Endodermal cell (in vitro differentiated cells): ENCODE results near the gene LAMA4. TPM values are rescaled to one million over a fixed set of nuclear protein-coding genes. Genes with fewer than 3 reads are reported as not detected.

Source experiments
- DNase-seq: peaks from one replicate; pipeline ENCODE4 v3.0.0-alpha.2; 2017
- H3K27ac ChIP-seq: 2 replicates; pipeline ENCODE4 v1.5.1; 2013; ENCODE audit warnings: mild to moderate bottlenecking, low read depth, low read length, moderate library complexity
- H3K27me3 ChIP-seq: 2 replicates; pipeline ENCODE4 v1.6.1; 2013; ENCODE audit warnings: mild to moderate bottlenecking, low read length, moderate library complexity; ENCODE audit not compliant: insufficient read depth, control insufficient read depth, poor library complexity, severe bottlenecking
- H3K36me3 ChIP-seq: 2 replicates; pipeline ENCODE4 v1.7.0; 2013; ENCODE audit warnings: mild to moderate bottlenecking, low read length, moderate library complexity; ENCODE audit not compliant: control insufficient read depth, insufficient read depth
- H3K4me1 ChIP-seq: one replicate; pipeline ENCODE4 v1.7.0; 2013; ENCODE audit warnings: low read length; ENCODE audit not compliant: control insufficient read depth, insufficient read depth
- H3K4me3 ChIP-seq: 2 replicates; pipeline ENCODE4 v1.5.1; 2013; ENCODE audit warnings: mild to moderate bottlenecking, low read length, moderate library complexity
- H3K9ac ChIP-seq: 2 replicates; pipeline ENCODE4 v1.6.1; 2013; ENCODE audit warnings: mild to moderate bottlenecking, low read length, moderate library complexity; ENCODE audit not compliant: poor library complexity, severe bottlenecking; ENCODE audit errors: extremely low read depth
- H3K9me3 ChIP-seq: 2 replicates; pipeline ENCODE4 v1.6.1; 2013; ENCODE audit warnings: mild to moderate bottlenecking, low read length, moderate library complexity; ENCODE audit not compliant: control insufficient read depth
- H3K27ac Mint-ChIP-seq: 2 replicates; pipeline ENCODE4 v1.8.0; 2020; ENCODE audit warnings: mixed read lengths
- H3K27me3 Mint-ChIP-seq: 2 replicates; pipeline ENCODE4 v1.8.0; 2021; ENCODE audit warnings: mild to moderate bottlenecking, mixed read lengths; ENCODE audit not compliant: insufficient read depth
- H3K36me3 Mint-ChIP-seq: 2 replicates; pipeline ENCODE4 v1.8.0; 2020; ENCODE audit warnings: low read depth, mixed read lengths
- H3K4me1 Mint-ChIP-seq: 2 replicates; pipeline ENCODE4 v1.8.0; 2020; ENCODE audit warnings: mixed read lengths
- H3K4me3 Mint-ChIP-seq: 2 replicates; pipeline ENCODE4 v1.8.0; 2020; ENCODE audit warnings: mild to moderate bottlenecking, moderate library complexity, mixed read lengths
- H3K9me3 Mint-ChIP-seq: 2 replicates; pipeline ENCODE4 v1.8.0; 2020; ENCODE audit warnings: mild to moderate bottlenecking, mixed read lengths
- WGBS, 2 experiments: methylation state at CpG; one replicate each; pipeline versions ENCODE4 v1.1.5 to v1.1.7; 2013; ENCODE audit warnings: missing lambda C conversion rate in 2 of 2, mixed read lengths in 1 of 2; ENCODE audit not compliant: insufficient coverage in 1 of 2, insufficient read length in 1 of 2; 5-methylcytosine and 5-hydroxymethylcytosine counted together
- total RNA-seq, 2 donors: library from RNA; stranded (reverse); fragmentation: NEBNext Ultra II Directional in 1 of 2; extraction: Animal tissue kit (Norgen Biotek cat#: 25700) in 1 of 2; gene quantifications; 2 replicates in 1 of 2; 3 replicates in 1 of 2; pipeline ENCODE4 v1.2.1, GENCODE V29; 2021
- TF ChIP-seq, protein P1 (sequence below): fragments of 200-600 bp; sonication (generic); conservative IDR thresholded peaks from 2 replicates; pipeline ENCODE4 v1.5.0; 2021; ENCODE audit warnings: antibody characterized with exemption, mild to moderate bottlenecking

Gene LAMA4
- total RNA-seq, 2 donors from 2014 or later: 0.24 to 3.7 TPM

DNA sequence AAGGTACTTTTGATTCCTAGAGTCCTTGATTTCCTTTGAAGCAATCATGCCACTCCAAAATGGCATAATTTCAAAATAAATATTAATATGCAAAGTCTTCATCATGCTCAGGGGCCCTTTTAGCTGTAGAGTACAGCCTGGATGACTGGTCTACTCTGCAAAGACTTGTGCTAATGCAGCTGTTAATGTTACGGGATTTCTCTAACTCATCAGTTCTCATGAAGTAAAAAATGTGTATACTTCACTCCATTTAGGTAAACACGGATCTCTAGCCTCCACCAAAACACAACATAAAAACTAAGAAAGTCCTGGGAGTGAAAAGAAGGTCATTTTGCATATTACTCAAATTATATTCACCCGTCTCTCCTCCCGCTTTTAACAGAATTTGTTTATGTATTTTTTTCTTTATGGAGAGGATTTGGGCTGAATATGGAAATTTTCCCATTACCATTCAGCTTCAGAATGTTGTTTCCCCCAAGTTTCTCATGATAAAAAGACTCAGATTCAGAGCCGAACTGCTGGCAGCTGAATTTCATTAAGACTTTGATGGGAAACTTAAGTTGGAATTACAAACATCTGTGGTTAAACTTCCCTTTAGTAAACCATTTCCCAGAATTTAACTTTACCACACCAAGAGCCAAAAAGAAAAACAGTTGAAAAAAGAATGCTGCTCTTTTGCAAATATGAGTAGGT, 8.7 kb downstream of the LAMA4 start:
- peaks cover 19% of the 10 kb centered on the region for H3K4me1 Mint-ChIP-seq
- no peak overlapping the region for H3K27ac Mint-ChIP-seq
- peaks cover 4% of the 10 kb centered on the region for H3K9me3 Mint-ChIP-seq
- H3K4me1 ChIP-seq: no peaks in the 10 kb centered on the region
- no peak for DNase-seq
- H3K27me3 Mint-ChIP-seq: peaks cover 40% of the 10 kb centered on the region
- H3K9ac ChIP-seq: no peak overlapping the region
- H3K36me3 ChIP-seq: no peaks in the 10 kb centered on the region
- H3K27me3 ChIP-seq: no peaks in the 10 kb centered on the region
- H3K4me3 ChIP-seq: no peak overlapping the region
- TF ChIP-seq, protein P1, sequence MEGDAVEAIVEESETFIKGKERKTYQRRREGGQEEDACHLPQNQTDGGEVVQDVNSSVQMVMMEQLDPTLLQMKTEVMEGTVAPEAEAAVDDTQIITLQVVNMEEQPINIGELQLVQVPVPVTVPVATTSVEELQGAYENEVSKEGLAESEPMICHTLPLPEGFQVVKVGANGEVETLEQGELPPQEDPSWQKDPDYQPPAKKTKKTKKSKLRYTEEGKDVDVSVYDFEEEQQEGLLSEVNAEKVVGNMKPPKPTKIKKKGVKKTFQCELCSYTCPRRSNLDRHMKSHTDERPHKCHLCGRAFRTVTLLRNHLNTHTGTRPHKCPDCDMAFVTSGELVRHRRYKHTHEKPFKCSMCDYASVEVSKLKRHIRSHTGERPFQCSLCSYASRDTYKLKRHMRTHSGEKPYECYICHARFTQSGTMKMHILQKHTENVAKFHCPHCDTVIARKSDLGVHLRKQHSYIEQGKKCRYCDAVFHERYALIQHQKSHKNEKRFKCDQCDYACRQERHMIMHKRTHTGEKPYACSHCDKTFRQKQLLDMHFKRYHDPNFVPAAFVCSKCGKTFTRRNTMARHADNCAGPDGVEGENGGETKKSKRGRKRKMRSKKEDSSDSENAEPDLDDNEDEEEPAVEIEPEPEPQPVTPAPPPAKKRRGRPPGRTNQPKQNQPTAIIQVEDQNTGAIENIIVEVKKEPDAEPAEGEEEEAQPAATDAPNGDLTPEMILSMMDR: no peak
- no peaks in the 10 kb centered on the region for H3K9me3 ChIP-seq
- no peak overlapping the region for H3K27ac ChIP-seq
- WGBS, 2 experiments: 77 to 87% methylated on average over 3 of the region's 5 CpGs
- H3K36me3 Mint-ChIP-seq: no peaks in the 10 kb centered on the region
- no peak overlapping the region for H3K4me3 Mint-ChIP-seq

DNA sequence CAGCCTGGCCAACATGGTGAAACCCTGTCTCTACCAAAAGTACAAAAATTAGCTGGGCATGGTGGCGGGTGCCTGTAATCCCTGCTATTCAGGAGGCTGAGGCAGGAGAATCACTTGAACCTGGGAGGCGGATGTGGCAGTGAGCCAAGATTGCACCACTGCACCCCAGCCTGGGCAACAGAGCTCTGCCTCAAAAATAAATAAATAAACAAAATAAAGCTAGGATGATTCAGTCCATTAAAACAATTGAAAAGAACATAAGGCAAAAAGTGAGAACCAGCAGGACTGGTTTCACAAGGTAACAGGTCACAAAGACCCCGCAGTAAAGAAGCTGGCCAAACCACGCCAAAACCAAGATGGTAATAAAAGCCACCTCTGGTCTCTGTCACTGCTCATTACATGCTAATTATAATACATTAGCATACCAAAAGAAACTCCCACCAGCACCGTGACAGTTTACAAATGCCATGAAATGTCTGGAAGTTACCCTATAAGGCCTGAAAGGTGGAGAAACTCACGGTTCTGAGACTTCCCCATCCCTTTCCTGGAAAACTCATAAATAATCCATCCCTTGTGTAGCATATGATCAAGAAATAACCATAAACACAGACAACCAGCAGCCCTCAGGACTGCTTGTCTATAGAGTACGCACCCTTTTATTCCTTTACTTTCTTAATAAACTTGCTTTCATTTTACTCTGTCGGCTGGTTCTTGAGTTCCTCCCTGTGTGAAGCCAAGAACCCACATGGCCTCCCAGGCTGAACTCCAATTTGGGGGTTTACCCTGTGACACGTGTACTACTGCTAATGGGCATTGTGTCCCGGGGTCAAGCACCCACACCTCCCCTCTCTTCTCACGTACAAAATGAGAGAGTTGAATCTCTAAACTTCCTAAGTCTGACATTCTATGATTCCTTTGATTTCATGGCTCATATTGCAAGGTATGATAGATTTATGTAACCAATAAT, 10.2 kb downstream of the LAMA4 start:
- Histone ChIP-seq H3K4me3 (no peak overlapping the region), H3K27ac (no peak overlapping the region), H3K27me3 (no peaks in the 10 kb centered on the region), H3K9me3 (no peaks in the 10 kb centered on the region), H3K4me1 (no peaks in the 10 kb centered on the region), H3K9ac (no peak overlapping the region), H3K36me3 (no peaks in the 10 kb centered on the region)
- TF ChIP-seq, protein P1: no peak
- H3K27me3 Mint-ChIP-seq: peaks cover 37% of the 10 kb centered on the region
- no peak overlapping the region for H3K27ac Mint-ChIP-seq
- WGBS, 2 experiments: 87 to 98% methylated on average over 4 to 11 of the region's 11 CpGs
- no peaks in the 10 kb centered on the region for H3K9me3 Mint-ChIP-seq
- H3K36me3 Mint-ChIP-seq: no peaks in the 10 kb centered on the region
- peaks cover 19% of the 10 kb centered on the region for H3K4me1 Mint-ChIP-seq
- no peak overlapping the region for H3K4me3 Mint-ChIP-seq
- DNase-seq: peak; percentile 52

DNA sequence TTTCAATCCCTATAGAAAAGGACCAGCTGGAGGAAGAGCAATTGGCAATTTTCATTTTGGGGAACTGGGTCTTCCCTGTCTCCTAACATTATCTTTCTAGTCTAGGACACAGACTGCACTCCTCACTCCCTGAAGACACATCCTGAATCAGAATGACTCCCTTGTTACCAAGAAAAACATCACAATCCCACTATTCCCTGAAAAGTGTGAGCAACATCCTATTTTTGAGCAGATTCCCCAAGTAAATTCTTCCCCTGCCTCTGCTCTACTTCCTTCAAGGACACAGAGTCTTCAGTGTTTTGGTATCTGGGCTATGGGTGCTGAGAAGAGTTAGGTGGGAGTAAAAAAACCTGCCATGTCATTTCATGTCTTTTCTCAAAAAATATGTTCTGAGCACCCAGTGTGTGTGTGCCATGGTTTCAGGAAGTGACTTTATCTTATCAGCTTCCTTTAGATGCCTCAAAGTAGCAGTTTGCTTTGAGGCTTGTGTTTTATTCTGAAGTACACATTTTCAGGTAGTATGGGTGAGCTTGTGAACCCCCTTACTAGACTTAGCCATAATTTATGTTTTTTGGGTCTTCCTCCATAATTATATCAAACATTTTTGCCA, 12.4 kb downstream of the LAMA4 start:
- H3K27ac ChIP-seq: no peak overlapping the region
- no peaks in the 10 kb centered on the region for H3K27me3 ChIP-seq
- H3K4me1 ChIP-seq: no peaks in the 10 kb centered on the region
- Mint-ChIP-seq H3K27ac (no peak overlapping the region), H3K9me3 (no peaks in the 10 kb centered on the region), H3K36me3 (no peaks in the 10 kb centered on the region), H3K4me1 (peaks cover 19% of the 10 kb centered on the region), H3K4me3 (no peak overlapping the region), H3K27me3 (peaks cover 36% of the 10 kb centered on the region)
- TF ChIP-seq, protein P1: no peak
- H3K9me3 ChIP-seq: no peaks in the 10 kb centered on the region
- no peak for DNase-seq
- H3K4me3 ChIP-seq: no peak overlapping the region
- no peaks in the 10 kb centered on the region for H3K36me3 ChIP-seq
- no peak overlapping the region for H3K9ac ChIP-seq
